ENCODE data around the gene ABCF2.

Gene ABCF2

GRCh38 chr7:151168003-151168786 lies 58.8 kb downstream of the ABCF2 start:
- peaks cover 52% of the 10 kb centered on the region for H3K27me3 Mint-ChIP-seq (ENCODE audit: low read depth, poor library complexity)

GRCh38 chr7:151167197-151167961 lies 59.6 kb downstream of the ABCF2 start, which contains the start of gene GBX1:
GBX1 (minus strand) TSS chr7:151167694; CDS start chr7:151167548, 146 bp downstream.
- no peak within 1 kb of the TSS for H3K27ac Mint-ChIP-seq
- H3K27me3 Mint-ChIP-seq (ENCODE audit: low read depth, poor library complexity) = peaks cover 43% of the 10 kb centered on the region
- DNase-seq = peak; percentile 83
- TF ChIP-seq CTCF (IDR thresholded peaks at IDR 0.05) = no peak
- peaks cover 2% of the 10 kb centered on the region for H3K9me3 Mint-ChIP-seq
- peaks cover 24% of the 10 kb centered on the region for H3K4me1 Mint-ChIP-seq
- peak within 1 kb of the TSS; percentile 77 for H3K4me3 Mint-ChIP-seq
- no peaks in the 10 kb centered on the region for H3K36me3 Mint-ChIP-seq (ENCODE audit: low read depth)

More at GRCh38 chr7:151168003-151168786, 58.8 kb downstream of the ABCF2 start:
- DNase-seq = peak; percentile 70
- TF ChIP-seq CTCF (IDR thresholded peaks at IDR 0.05) = peak; percentile 72
- H3K36me3 Mint-ChIP-seq (ENCODE audit: low read depth) = peaks cover 7% of the 10 kb centered on the region
- H3K27ac Mint-ChIP-seq = no peak overlapping the region
- peak overlapping the region; percentile 77 for H3K4me3 Mint-ChIP-seq
- H3K4me1 Mint-ChIP-seq = peaks cover 27% of the 10 kb centered on the region
- peaks cover 10% of the 10 kb centered on the region for H3K9me3 Mint-ChIP-seq

- no peak overlapping the region for H3K27ac Mint-ChIP-seq
- H3K36me3 Mint-ChIP-seq (ENCODE audit: low read depth) = no peaks in the 10 kb centered on the region
- no peak for DNase-seq
- peaks cover 20% of the 10 kb centered on the region for H3K4me1 Mint-ChIP-seq
- H3K27me3 Mint-ChIP-seq (ENCODE audit: low read depth, poor library complexity) = peaks cover 37% of the 10 kb centered on the region
- H3K9me3 Mint-ChIP-seq = no peaks in the 10 kb centered on the region
- peak overlapping the region; percentile 74 for H3K4me3 Mint-ChIP-seq
- no peak for TF ChIP-seq CTCF (IDR thresholded peaks at IDR 0.05)
Measured at GRCh38 chr7:151166629-151167196, 60.3 kb downstream of the ABCF2 start.

All from nephron progenitor cell (in vitro differentiated cells).